GM12864 (cell line): ENCODE measurements around the gene ANGEL1.

Experiments used
- DNase-seq: peaks from one replicate; pipeline ENCODE4 v3.0.0-alpha.2; 2011; ENCODE audit warnings: low read depth
- H3K4me3 ChIP-seq: 2 replicates; pipeline ENCODE4 v1.5.1; 2011; ENCODE audit warnings: mild to moderate bottlenecking, low read depth, low read length, control low read depth
- TF ChIP-seq, protein P1 (sequence below): IDR thresholded peaks from 2 replicates; pipeline ENCODE4 v1.5.1; 2011; ENCODE audit warnings: low read depth, mild to moderate bottlenecking, moderate library complexity, low read length, control low read depth, inconsistent platforms; ENCODE audit errors: missing control alignments

Gene ANGEL1

DNA sequence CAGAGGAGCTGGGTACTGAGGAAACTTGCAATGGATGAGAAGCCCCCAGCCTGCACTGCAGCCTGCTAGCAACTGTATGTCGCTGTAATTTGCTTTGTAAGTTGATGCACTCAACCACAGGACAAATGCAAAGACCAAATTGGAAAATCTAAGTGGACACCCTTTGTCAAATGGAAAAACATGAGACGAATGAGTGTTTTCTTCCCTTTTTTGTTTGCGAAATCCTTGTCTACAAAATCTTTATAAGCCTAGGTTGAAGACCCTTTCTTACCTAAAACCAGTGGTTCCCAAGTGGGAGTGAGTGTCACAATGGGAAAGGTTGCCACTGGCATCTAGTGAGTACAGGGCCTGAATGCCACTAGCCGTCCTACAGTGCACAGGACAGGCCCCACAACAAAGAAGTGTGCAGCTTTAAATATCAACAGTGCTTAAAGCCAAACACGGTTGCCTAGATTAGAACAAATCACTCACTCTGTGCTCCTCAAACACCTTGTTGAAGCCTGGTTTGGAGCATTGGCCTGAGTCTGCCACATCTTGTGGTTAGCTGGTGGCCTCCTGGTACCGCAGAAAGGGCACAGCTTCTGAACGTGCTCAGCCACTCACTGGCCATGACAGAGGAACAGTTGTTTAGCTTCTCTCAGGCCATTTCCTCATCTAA lies 59.0 kb downstream of the ANGEL1 start:
- TF ChIP-seq, protein P1, sequence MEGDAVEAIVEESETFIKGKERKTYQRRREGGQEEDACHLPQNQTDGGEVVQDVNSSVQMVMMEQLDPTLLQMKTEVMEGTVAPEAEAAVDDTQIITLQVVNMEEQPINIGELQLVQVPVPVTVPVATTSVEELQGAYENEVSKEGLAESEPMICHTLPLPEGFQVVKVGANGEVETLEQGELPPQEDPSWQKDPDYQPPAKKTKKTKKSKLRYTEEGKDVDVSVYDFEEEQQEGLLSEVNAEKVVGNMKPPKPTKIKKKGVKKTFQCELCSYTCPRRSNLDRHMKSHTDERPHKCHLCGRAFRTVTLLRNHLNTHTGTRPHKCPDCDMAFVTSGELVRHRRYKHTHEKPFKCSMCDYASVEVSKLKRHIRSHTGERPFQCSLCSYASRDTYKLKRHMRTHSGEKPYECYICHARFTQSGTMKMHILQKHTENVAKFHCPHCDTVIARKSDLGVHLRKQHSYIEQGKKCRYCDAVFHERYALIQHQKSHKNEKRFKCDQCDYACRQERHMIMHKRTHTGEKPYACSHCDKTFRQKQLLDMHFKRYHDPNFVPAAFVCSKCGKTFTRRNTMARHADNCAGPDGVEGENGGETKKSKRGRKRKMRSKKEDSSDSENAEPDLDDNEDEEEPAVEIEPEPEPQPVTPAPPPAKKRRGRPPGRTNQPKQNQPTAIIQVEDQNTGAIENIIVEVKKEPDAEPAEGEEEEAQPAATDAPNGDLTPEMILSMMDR = no peak
- H3K4me3 ChIP-seq = no peak overlapping the region

DNA sequence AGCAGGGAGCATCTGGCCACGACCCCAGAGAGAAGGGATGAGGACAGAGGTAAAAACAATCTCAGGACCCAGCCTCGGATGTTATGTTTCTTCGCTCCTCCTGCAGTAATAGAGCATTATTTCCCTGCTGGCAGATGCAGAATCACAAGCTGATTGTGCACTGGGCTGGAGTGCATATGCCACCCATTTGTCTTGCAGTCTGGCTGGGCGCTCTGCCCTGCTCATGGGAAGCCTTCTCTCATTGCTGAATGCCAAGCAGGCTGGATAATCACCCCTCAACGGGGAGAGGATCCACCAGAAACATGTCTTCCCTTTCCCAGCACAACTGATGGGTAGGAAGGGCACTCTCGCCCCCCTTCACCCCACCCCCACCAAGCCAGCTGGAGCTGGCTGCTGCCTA lies 59.9 kb downstream of the ANGEL1 start:
- no peak overlapping the region for H3K4me3 ChIP-seq
- TF ChIP-seq, protein P1 = no peak
- DNase-seq = no peak

More for the DNA sequence above, 59.0 kb downstream of the ANGEL1 start:
- DNase-seq = no peak

DNA sequence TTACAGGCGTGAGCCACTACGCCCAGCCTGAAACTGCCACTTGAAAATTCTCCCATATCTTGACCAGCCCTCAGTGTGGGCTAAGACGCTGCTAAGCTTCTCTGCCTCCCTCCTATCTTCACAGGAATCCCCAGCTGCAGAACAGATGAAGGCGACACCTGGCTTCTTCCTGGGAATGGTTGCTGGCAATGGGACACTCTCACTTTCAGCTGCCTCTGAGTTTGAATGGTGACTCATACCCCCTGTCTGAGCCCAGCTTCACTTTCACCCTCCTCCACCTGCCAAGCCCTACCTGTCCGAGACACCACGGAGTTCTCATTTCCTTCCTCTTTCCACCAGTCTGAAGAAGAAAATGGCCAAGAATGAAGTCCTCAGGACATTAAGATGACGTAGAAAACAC lies 69.7 kb downstream of the ANGEL1 start:
- TF ChIP-seq, protein P1 = no peak
- no peak for DNase-seq
- H3K4me3 ChIP-seq = no peak overlapping the region

DNA sequence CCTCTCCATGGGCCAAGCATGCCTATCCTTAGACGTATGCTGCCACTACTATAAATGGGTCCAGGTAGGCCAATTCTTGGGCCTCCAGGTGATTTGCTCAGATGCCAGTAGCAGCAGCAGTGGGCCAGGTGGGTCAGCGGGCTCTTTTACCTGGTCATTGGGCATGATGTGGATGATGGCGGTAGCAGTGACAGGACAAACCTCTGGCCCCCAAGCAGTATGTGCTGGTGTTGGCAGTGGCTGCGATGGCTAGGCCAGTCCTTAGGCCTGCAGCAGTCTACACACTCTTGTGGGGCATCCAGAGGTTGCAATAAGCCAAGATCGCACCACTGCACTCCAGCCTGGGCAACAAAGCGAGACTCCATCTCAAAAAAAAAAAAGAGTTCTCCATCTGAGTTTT lies 70.5 kb downstream of the ANGEL1 start:
- no peak overlapping the region for H3K4me3 ChIP-seq
- DNase-seq = no peak
- TF ChIP-seq, protein P1 = no peak

DNA sequence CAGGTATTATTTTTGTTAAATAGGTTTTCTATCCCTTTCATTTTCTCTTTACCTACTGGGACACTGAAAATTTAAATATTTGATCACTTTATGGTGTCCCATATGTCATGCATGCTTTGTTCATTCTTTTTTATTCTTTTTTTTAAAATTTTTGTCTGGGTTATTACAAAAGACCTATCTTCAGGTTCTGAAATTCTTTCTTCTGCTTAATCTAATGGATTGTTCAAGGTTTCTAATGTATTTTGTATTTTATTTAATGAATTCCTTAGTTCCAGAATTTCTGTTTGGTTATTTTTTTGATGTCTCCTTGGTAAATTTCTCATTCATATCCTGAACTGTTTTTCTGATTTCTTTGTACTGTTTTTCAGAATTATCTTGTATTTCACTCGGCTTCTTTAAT lies 71.6 kb downstream of the ANGEL1 start:
- TF ChIP-seq, protein P1 = no peak
- H3K4me3 ChIP-seq = no peak overlapping the region
- no peak for DNase-seq
